H1 (cell line): Measurements from ENCODE around the gene SNX27. TPM values are rescaled to one million over a fixed set of nuclear protein-coding genes. Genes with fewer than 3 reads are reported as not detected.

Experiments
- CTCF ChIA-PET: fragments of 300-600 bp; sonication (Branson Sonifier 250); formaldehyde crosslinking; loops from one replicate; lab custom pipeline; 2021; ENCODE audit not compliant: partially characterized antibody; lab: Charles Lee
- POLR2A ChIA-PET: fragments of 300-600 bp; sonication (Branson Sonifier 250); formaldehyde crosslinking; loops from one replicate; lab custom pipeline; 2021; ENCODE audit warnings: inconsistent platforms; ENCODE audit not compliant: partially characterized antibody; lab: Charles Lee
- DNase-seq, 2 experiments: peaks; one replicate each; pipeline versions ENCODE4 v3.0.0 to v3.0.0-alpha.2; 2010 to 2022; ENCODE audit warnings: low spot score in 2 of 2, low read depth in 1 of 2, mixed read lengths in 1 of 2
- FAIRE-seq: peaks from 2 replicates; lab custom pipeline; 2011; peaks lifted over from hg19 to GRCh38; lab: Jason Lieb, UNC
- H2AFZ ChIP-seq: 2 replicates; pipeline ENCODE4 v1.8.1; 2012; ENCODE audit warnings: low read length, inconsistent platforms
- H2AK5ac ChIP-seq: 2 replicates; pipeline ENCODE4 v1.6.1; 2013; ENCODE audit warnings: low read depth, low read length
- H2BK120ac ChIP-seq: replicated peaks from 2 replicates; pipeline ENCODE3; 2013; ENCODE audit warnings: low read depth, low read length, inconsistent platforms
- H2BK12ac ChIP-seq: 2 replicates; pipeline ENCODE4 v1.6.1; 2013; ENCODE audit warnings: low read depth, low read length
- H2BK15ac ChIP-seq: 2 replicates; pipeline ENCODE4 v1.6.1; 2013; ENCODE audit warnings: low read length
- H2BK20ac ChIP-seq: 2 replicates; pipeline ENCODE4 v1.6.1; 2013; ENCODE audit warnings: low read length
- H2BK5ac ChIP-seq: 2 replicates; pipeline ENCODE4 v1.6.1; 2013; ENCODE audit warnings: low read depth, low read length
- H3K14ac ChIP-seq: 2 replicates; pipeline ENCODE4 v1.6.1; 2013; ENCODE audit warnings: inconsistent platforms; ENCODE audit not compliant: insufficient read length
- H3K18ac ChIP-seq: 2 replicates; pipeline ENCODE4 v1.6.1; 2013; ENCODE audit warnings: low read length; ENCODE audit errors: extremely low read depth
- H3K23ac ChIP-seq: 2 replicates; pipeline ENCODE4 v1.6.1; 2013; ENCODE audit warnings: inconsistent platforms; ENCODE audit not compliant: insufficient read length
- H3K23me2 ChIP-seq: 2 replicates; pipeline ENCODE4 v1.6.1; 2013; ENCODE audit warnings: low read depth, low read length
- H3K27ac ChIP-seq: 2 replicates; pipeline ENCODE4 v1.6.1; 2011; ENCODE audit warnings: low read depth, low read length, inconsistent platforms
- H3K27me3 ChIP-seq, 4 experiments: replicated peaks in 1 of 4; 1 replicate in 1 of 4; 2 replicates in 3 of 4; pipeline versions ENCODE4 v1.6.1 to v1.8.1; 2011 to 2013; ENCODE audit warnings: low read length in 3 of 4, mild to moderate bottlenecking in 3 of 4, inconsistent platforms in 2 of 4, mixed read lengths in 2 of 4, moderate library complexity in 1 of 4; ENCODE audit not compliant: control insufficient read depth in 3 of 4, insufficient read depth in 3 of 4; ENCODE audit errors: extremely low read depth in 1 of 4
- H3K36me3 ChIP-seq, 4 experiments: 2 replicates each; pipeline versions ENCODE4 v1.6.1 to v1.8.1; 2011 to 2013; ENCODE audit warnings: mild to moderate bottlenecking in 4 of 4, low read length in 3 of 4, moderate library complexity in 2 of 4, control low read depth in 1 of 4, inconsistent platforms in 1 of 4; ENCODE audit not compliant: insufficient read depth in 4 of 4, control insufficient read depth in 2 of 4
- H3K4ac ChIP-seq: replicated peaks from 2 replicates; pipeline ENCODE3; 2013; ENCODE audit warnings: low read length, low read depth, mixed read lengths, inconsistent platforms; ENCODE audit not compliant: insufficient read length
- H3K4me1 ChIP-seq, 4 experiments: replicated peaks in 1 of 4; 1 replicate in 1 of 4; 2 replicates in 3 of 4; pipeline versions ENCODE4 v1.6.1 to v1.8.1; 2011 to 2013; ENCODE audit warnings: low read length in 3 of 4, inconsistent platforms in 2 of 4, mixed read lengths in 1 of 4; ENCODE audit not compliant: insufficient read depth in 4 of 4, control insufficient read depth in 3 of 4
- H3K4me2 ChIP-seq, 2 experiments: 2 replicates each; pipeline versions ENCODE4 v1.6.1 to v1.8.1; 2011 to 2013; ENCODE audit warnings: low read depth in 2 of 2, low read length in 2 of 2, control low read depth in 1 of 2, inconsistent platforms in 1 of 2, mild to moderate bottlenecking in 1 of 2; ENCODE audit not compliant: insufficient read depth in 1 of 2
- H3K4me3 ChIP-seq, 4 experiments: fragments of 200-600, 300-600 bp in 1 of 4; sonication (generic), shearing (Covaris generic), sonication (Bioruptor Twin) in 1 of 4; 2 replicates each; pipeline versions ENCODE4 v1.5.1 to v1.8.1; 2011 to 2016; ENCODE audit warnings: low read length in 4 of 4, low read depth in 3 of 4, control low read depth in 2 of 4, inconsistent platforms in 2 of 4, mild to moderate bottlenecking in 2 of 4, mixed read lengths in 1 of 4, moderate library complexity in 1 of 4; ENCODE audit not compliant: insufficient read depth in 2 of 4; ENCODE audit errors: extremely low read depth in 1 of 4
- H3K56ac ChIP-seq: replicated peaks from 2 replicates; pipeline ENCODE3; 2013; ENCODE audit warnings: low read depth, mild to moderate bottlenecking, mixed read lengths, low read length, inconsistent platforms; ENCODE audit not compliant: insufficient read length
- H3K79me1 ChIP-seq: 2 replicates; pipeline ENCODE4 v1.6.1; 2013; ENCODE audit warnings: low read depth, low read length, control low read depth
- H3K79me2 ChIP-seq, 2 experiments: 2 replicates each; pipeline versions ENCODE4 v1.6.1 to v1.8.1; 2012 to 2013; ENCODE audit warnings: low read length in 2 of 2, mild to moderate bottlenecking in 2 of 2, inconsistent platforms in 1 of 2; ENCODE audit not compliant: insufficient read depth in 2 of 2, control insufficient read depth in 1 of 2
- H3K9ac ChIP-seq, 4 experiments: replicated peaks in 1 of 4; 1 replicate in 1 of 4; 2 replicates in 3 of 4; pipeline versions ENCODE4 v1.6.1 to v1.8.1; 2011 to 2013; ENCODE audit warnings: low read depth in 3 of 4, low read length in 3 of 4, control low read depth in 2 of 4, mild to moderate bottlenecking in 2 of 4, moderate library complexity in 2 of 4, inconsistent platforms in 1 of 4; ENCODE audit errors: extremely low read depth in 1 of 4
- H3K9me3 ChIP-seq, 2 experiments: 2 replicates each; pipeline versions ENCODE4 v1.6.1 to v1.8.1; 2012 to 2013; ENCODE audit warnings: mild to moderate bottlenecking in 2 of 2, moderate library complexity in 2 of 2, control low read depth in 1 of 2, inconsistent platforms in 1 of 2, low read depth in 1 of 2, low read length in 1 of 2, mixed read lengths in 1 of 2; ENCODE audit not compliant: insufficient read depth in 2 of 2
- H4K20me1 ChIP-seq, 2 experiments: replicated peaks in 1 of 2; 2 replicates each; pipeline versions ENCODE3 to v1.8.1; 2011 to 2013; ENCODE audit warnings: inconsistent platforms in 2 of 2, low read length in 2 of 2, mild to moderate bottlenecking in 1 of 2; ENCODE audit not compliant: insufficient read depth in 2 of 2, control insufficient read depth in 1 of 2
- H4K5ac ChIP-seq: 2 replicates; pipeline ENCODE4 v1.6.1; 2013; ENCODE audit warnings: low read length, low read depth, mixed read lengths, inconsistent platforms; ENCODE audit not compliant: insufficient read length
- H4K8ac ChIP-seq: 2 replicates; pipeline ENCODE4 v1.8.0; 2013; ENCODE audit warnings: mild to moderate bottlenecking, moderate library complexity, low read length, inconsistent platforms; ENCODE audit not compliant: insufficient read depth; ENCODE audit errors: extremely low read depth
- H4K91ac ChIP-seq: replicated peaks from 2 replicates; pipeline ENCODE3; 2013; ENCODE audit warnings: low read length, mixed read lengths, inconsistent platforms; ENCODE audit not compliant: insufficient read length
- WGBS, 2 experiments: shearing (Covaris generic) in 1 of 2; methylation state at CpG; one replicate each; pipeline versions ENCODE4 v1.1.6 to v1.1.7; 2013 to 2015; ENCODE audit warnings: low lambda C conversion rate in 2 of 2, mixed read lengths in 2 of 2, inconsistent platforms in 1 of 2, low coverage in 1 of 2, missing lambda C conversion rate in 1 of 2; ENCODE audit not compliant: insufficient replicate concordance in 2 of 2, insufficient coverage in 1 of 2, insufficient read length in 1 of 2; ENCODE audit errors: extremely low coverage in 1 of 2, missing lambda C conversion rate in 1 of 2; 5-methylcytosine and 5-hydroxymethylcytosine counted together
- polyA plus RNA-seq, 7 experiments: library from polyadenylated mRNA; depleted of rRNA in 3 of 7; stranded (reverse) in 5 of 7; unstranded in 2 of 7; fragments of >200 nt in 5 of 7; fragments of 200-250 nt in 2 of 7; gene quantifications; 1 replicate in 5 of 7; 2 replicates in 1 of 7; 4 replicates in 1 of 7; pipeline versions ENCODE4 v1.2.1 to v1.2.3, GENCODE V29; 2011 to 2013; ENCODE audit warnings: missing spikeins in 2 of 7, mixed read lengths in 2 of 7
- total RNA-seq: library from RNA; stranded (reverse); fragmentation: NEBNext Ultra II Directional; extraction: Animal tissue kit (Norgen Biotek cat#: 25700); gene quantifications from 2 replicates; pipeline ENCODE4 v1.2.1, GENCODE V29; 2021

Gene SNX27
- total and polyA plus RNA-seq, 2 of the 8 experiments (the other 6 are each of a cell fraction or from before 2014, with no cell fraction given) = 23.4 to 65.4 TPM

DNA sequence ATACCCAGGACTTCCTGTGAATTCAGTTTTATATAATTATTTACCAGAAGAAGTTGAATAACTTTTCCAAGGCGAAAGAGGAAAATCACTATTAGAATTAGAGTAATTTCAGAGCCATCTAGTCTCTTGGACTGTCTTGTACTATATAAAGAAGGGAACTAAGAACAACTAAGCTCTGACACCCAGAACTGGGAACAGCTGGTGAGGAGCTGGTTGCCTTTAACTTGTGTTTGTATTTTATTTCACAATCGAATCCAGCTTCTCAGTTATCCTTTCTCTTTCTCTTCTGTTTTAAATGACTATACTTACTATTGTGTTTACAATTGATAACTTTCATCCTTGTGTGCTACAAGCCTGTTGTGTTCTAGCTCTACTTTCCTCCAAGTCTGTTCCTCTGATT is 8.4 kb downstream of the SNX27 start:
- Histone ChIP-seq H3K14ac (no peak overlapping the region), H2BK12ac (no peak overlapping the region), H3K4me2 (no peak overlapping the region), H2AFZ (no peak overlapping the region), H2BK5ac (no peak overlapping the region), H4K20me1 (no peaks in the 10 kb centered on the region), H3K79me1 (no peaks in the 10 kb centered on the region), H2AK5ac (no peak overlapping the region), H3K18ac (no peak overlapping the region), H3K27me3 (no peaks in the 10 kb centered on the region), H3K56ac (no peak overlapping the region), H3K36me3 (no peaks in the 10 kb centered on the region; a peak in 1 of 8 replicates), H3K23me2 (no peaks in the 10 kb centered on the region), H3K79me2 (peaks cover 0 to 89% of the 10 kb centered on the region in 2 experiments; a peak in 3 of 4 replicates), H4K91ac (no peak overlapping the region), H3K4me1 (peaks cover 0 to 6% (median 0%) of the 10 kb centered on the region in 4 experiments; a peak in 2 of 7 replicates), H2BK15ac (no peak overlapping the region), H2BK120ac (no peak overlapping the region), H3K4ac (no peak overlapping the region), H4K8ac (no peak overlapping the region), H4K5ac (no peak overlapping the region), H3K4me3 (no peak overlapping the region), H3K9ac (no peak overlapping the region), H3K9me3 (no peaks in the 10 kb centered on the region), H2BK20ac (no peak overlapping the region), H3K27ac (no peak overlapping the region), H3K23ac (no peak overlapping the region)
- CTCF ChIA-PET = interaction anchor here (0.9 to 1.7 kb wide), 3 partner anchors 26 to 73 kb away, joined by 3 to 7 read pairs (median 3); no protein-coding TSS in a partner anchor
- FAIRE-seq (no peak), DNase-seq (no peak)
- POLR2A ChIA-PET = interaction anchor here (0.6 to 1.5 kb wide), 6 partner anchors 8 to 327 kb away, joined by 3 to 4 read pairs (median 3); partner anchors contain the start of genes SNX27 and TUFT1
- WGBS, 2 experiments = 86% methylated on average over 2 of the region's 2 CpGs; no CpG with 5 or more reads in 1 of the 2 experiments
